Measurements from ENCODE around the gene NOL9.

The NOL9 gene

GRCh38 chr1:6472391-6472790, 81.9 kb downstream of the NOL9 start:
- Histone ChIP-seq H3K4me1 (ENCODE audit: control insufficient read depth, insufficient read depth, low read length, poor library complexity, severe bottlenecking) (peaks cover 9% of the 10 kb centered on the region), H3K4me3 (ENCODE audit: insufficient read depth, low read depth, low read length, poor library complexity, severe bottlenecking) (no peak overlapping the region), H3K36me3 (ENCODE audit: control insufficient read depth, insufficient read depth, low read length) (no peaks in the 10 kb centered on the region), H3K9me3 (ENCODE audit: control insufficient read depth, low read length) (no peaks in the 10 kb centered on the region), H3K27ac (ENCODE audit: insufficient read depth, low read length, poor library complexity, severe bottlenecking) (no peak overlapping the region), H3K27me3 (replicated peaks; ENCODE audit: control insufficient read depth, insufficient read depth, low read length, poor library complexity, severe bottlenecking) (no peaks in the 10 kb centered on the region)
- no peak for DNase-seq

- Histone ChIP-seq H3K9me3 (ENCODE audit: control insufficient read depth, low read length) (no peaks in the 10 kb centered on the region), H3K4me3 (ENCODE audit: insufficient read depth, low read depth, low read length, poor library complexity, severe bottlenecking) (no peak overlapping the region), H3K27me3 (replicated peaks; ENCODE audit: control insufficient read depth, insufficient read depth, low read length, poor library complexity, severe bottlenecking) (no peaks in the 10 kb centered on the region), H3K27ac (ENCODE audit: insufficient read depth, low read length, poor library complexity, severe bottlenecking) (no peak overlapping the region), H3K4me1 (ENCODE audit: control insufficient read depth, insufficient read depth, low read length, poor library complexity, severe bottlenecking) (peaks cover 13% of the 10 kb centered on the region), H3K36me3 (ENCODE audit: control insufficient read depth, insufficient read depth, low read length) (no peaks in the 10 kb centered on the region)
- DNase-seq: no peak
These were observed 82.3 kb downstream of the NOL9 start for GRCh38 chr1:6471970-6472368.

Measured in effector memory CD4-positive, alpha-beta T cell (primary cell).